HG02678 (cell line): ENCODE results near the gene EPHA1.
A peak's percentile ranks its signal among the peaks of the same experiment; 100 is the strongest.

ENCODE experiments used
- ATAC-seq: cut with Tn5 transposase; IDR thresholded peaks from one replicate; pipeline ENCODE4 v1.9.1; 2021; ENCODE audit warnings: mild to moderate bottlenecking, moderate library complexity; ENCODE audit not compliant: unreplicated experiment

The EPHA1 gene

GRCh38 chr7:143352531-143353002, 56.1 kb downstream of the EPHA1 start:
- ATAC-seq, result no peak

- ATAC-seq, result no peak
Observed at GRCh38 chr7:143351574-143351973, 57.1 kb downstream of the EPHA1 start.

GRCh38 chr7:143351060-143351459, 57.6 kb downstream of the EPHA1 start:
- ATAC-seq, result no peak

- no peak for ATAC-seq
Observed at GRCh38 chr7:143347950-143348349, 60.7 kb downstream of the EPHA1 start.

- no peak for ATAC-seq
Observed at GRCh38 chr7:143346018-143346417, 62.6 kb downstream of the EPHA1 start.

GRCh38 chr7:143345428-143345900, 63.2 kb downstream of the EPHA1 start:
- ATAC-seq, result peak; percentile 88

GRCh38 chr7:143343596-143343995, 65.1 kb downstream of the EPHA1 start:
- no peak for ATAC-seq

- no peak for ATAC-seq
Observed at GRCh38 chr7:143341842-143342241, 66.8 kb downstream of the EPHA1 start.
